WERI-Rb-1 (cell line): ENCODE measurements around the gene CYP27B1.

Source experiments
- DNase-seq: peaks from one replicate; pipeline ENCODE4 v3.0.0-alpha.2; 2020
- H3K27ac ChIP-seq: fragments of 250-450 bp; sonication (Bioruptor Pico); 2 replicates; pipeline ENCODE4 v1.5.1; 2020; ENCODE audit warnings: mild to moderate bottlenecking, moderate library complexity
- H3K27me3 ChIP-seq: fragments of 250-450 bp; sonication (Bioruptor Pico); 2 replicates; pipeline ENCODE4 v1.5.1; 2021; ENCODE audit warnings: mild to moderate bottlenecking, low read depth, moderate library complexity; ENCODE audit not compliant: insufficient read depth, severe bottlenecking
- H3K36me3 ChIP-seq: fragments of 250-450 bp; sonication (Bioruptor Pico); 2 replicates; pipeline ENCODE4 v1.5.1; 2020; ENCODE audit warnings: mild to moderate bottlenecking, moderate library complexity
- H3K4me3 ChIP-seq: 2 replicates; pipeline ENCODE4 v1.5.1; 2011; ENCODE audit warnings: low read depth, mild to moderate bottlenecking, control low read depth, low read length
- H3K9me3 ChIP-seq: fragments of 250-450 bp; sonication (Bioruptor Pico); 2 replicates; pipeline ENCODE4 v1.5.1; 2021; ENCODE audit warnings: mild to moderate bottlenecking, moderate library complexity; ENCODE audit not compliant: severe bottlenecking
- TF ChIP-seq, protein P1 (sequence below): IDR thresholded peaks from 2 replicates; pipeline ENCODE4 v1.5.1; 2011; ENCODE audit warnings: low read depth, mild to moderate bottlenecking, control low read depth, inconsistent platforms, low read length

CYP27B1 gene

DNA sequence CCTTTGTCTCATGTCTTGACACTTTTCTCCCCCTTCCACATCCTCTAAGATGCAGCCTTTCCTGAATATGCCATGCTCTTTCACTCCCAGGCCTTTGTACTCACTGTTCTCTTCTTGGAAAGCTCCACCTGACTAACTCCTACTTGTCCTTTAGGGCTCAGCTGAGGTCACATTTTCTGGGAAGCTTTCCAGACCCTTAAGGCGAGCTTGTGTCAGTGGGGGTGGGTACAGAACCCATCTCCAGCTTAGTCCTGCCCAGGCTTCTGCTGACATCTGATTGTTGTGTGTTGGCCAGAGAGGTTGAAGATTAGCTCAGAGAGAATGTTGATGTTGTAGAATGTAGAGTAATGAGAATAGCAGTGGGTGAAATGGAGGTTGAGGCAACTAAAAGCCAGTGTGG lies 12.9 kb upstream of the CYP27B1 start:
- Histone ChIP-seq H3K36me3 (peaks cover 22% of the 10 kb centered on the region), H3K27ac (no peak overlapping the region), H3K27me3 (no peaks in the 10 kb centered on the region), H3K9me3 (no peaks in the 10 kb centered on the region), H3K4me3 (no peak overlapping the region)
- TF ChIP-seq, protein P1, sequence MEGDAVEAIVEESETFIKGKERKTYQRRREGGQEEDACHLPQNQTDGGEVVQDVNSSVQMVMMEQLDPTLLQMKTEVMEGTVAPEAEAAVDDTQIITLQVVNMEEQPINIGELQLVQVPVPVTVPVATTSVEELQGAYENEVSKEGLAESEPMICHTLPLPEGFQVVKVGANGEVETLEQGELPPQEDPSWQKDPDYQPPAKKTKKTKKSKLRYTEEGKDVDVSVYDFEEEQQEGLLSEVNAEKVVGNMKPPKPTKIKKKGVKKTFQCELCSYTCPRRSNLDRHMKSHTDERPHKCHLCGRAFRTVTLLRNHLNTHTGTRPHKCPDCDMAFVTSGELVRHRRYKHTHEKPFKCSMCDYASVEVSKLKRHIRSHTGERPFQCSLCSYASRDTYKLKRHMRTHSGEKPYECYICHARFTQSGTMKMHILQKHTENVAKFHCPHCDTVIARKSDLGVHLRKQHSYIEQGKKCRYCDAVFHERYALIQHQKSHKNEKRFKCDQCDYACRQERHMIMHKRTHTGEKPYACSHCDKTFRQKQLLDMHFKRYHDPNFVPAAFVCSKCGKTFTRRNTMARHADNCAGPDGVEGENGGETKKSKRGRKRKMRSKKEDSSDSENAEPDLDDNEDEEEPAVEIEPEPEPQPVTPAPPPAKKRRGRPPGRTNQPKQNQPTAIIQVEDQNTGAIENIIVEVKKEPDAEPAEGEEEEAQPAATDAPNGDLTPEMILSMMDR, result no peak
- DNase-seq, result no peak

DNA sequence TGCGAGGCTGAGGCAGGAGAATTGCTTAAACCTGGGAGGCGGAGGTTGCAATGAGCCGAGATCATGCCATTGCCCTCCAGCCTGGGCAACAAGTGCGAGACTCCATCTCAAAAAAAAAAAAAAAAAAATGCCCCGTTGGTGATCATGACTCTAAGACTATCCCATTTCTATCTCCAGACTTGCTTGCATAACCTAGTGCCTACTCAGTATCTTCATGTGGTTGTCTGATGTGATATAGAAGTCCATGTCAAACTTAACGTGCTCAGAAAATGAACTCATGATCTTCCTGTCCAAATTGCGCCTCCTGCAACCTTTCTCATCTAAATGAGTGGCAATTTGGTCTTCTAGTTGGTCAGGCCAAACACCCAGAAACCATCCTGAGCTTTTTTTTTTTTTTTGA lies 11.0 kb upstream of the CYP27B1 start:
- no peak for DNase-seq
- H3K27ac ChIP-seq, result no peak overlapping the region

DNA sequence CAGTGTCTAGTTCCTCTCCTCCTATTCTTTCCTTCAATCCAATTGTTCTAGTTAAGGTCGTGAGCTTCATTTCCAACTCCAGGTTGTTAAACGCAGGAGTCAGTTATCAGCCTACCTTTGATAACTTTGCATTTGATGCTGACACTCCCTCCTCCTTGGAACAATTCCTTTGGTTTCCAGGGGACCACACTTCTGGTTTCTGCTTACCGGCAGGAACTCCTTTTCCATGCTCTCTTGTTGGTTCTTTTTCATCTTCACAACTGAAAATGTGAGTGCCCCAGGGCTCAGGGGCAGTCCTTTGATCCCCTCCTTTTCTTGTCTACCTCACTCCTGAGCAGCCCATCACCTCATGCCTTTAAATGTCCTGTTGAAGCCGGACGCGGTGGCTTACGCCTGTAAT lies 10.5 kb upstream of the CYP27B1 start:
- no peak overlapping the region for H3K4me3 ChIP-seq
- no peak for DNase-seq
- TF ChIP-seq, protein P1, result no peak
- no peak overlapping the region for H3K27ac ChIP-seq
- no peaks in the 10 kb centered on the region for H3K9me3 ChIP-seq
- no peaks in the 10 kb centered on the region for H3K27me3 ChIP-seq
- H3K36me3 ChIP-seq, result peaks cover 12% of the 10 kb centered on the region

More for the DNA sequence above, 11.0 kb upstream of the CYP27B1 start:
- Histone ChIP-seq H3K4me3 (no peak overlapping the region), H3K9me3 (no peaks in the 10 kb centered on the region), H3K27me3 (no peaks in the 10 kb centered on the region), H3K36me3 (peaks cover 15% of the 10 kb centered on the region)
- TF ChIP-seq, protein P1, result no peak

DNA sequence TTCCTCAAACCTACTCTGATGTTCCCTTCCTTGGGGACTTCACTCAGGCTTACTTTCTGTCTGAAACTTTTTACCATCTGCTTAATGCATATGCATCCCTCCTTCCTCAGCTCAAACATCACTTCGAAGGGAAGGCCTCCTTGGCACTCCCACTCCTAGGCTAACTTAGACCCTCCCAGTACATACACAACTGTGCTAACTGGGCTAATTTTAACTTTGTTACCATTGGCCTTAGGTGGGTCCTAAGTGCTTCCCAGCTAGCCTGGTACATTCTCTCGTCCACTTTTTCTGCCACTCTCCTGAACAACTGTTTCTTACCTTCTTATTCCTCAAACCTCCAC lies 9.3 kb upstream of the CYP27B1 start:
- Histone ChIP-seq H3K36me3 (peaks cover 12% of the 10 kb centered on the region), H3K4me3 (no peak overlapping the region), H3K9me3 (no peaks in the 10 kb centered on the region), H3K27ac (no peak overlapping the region), H3K27me3 (no peaks in the 10 kb centered on the region)
- no peak for DNase-seq
- TF ChIP-seq, protein P1, result no peak

DNA sequence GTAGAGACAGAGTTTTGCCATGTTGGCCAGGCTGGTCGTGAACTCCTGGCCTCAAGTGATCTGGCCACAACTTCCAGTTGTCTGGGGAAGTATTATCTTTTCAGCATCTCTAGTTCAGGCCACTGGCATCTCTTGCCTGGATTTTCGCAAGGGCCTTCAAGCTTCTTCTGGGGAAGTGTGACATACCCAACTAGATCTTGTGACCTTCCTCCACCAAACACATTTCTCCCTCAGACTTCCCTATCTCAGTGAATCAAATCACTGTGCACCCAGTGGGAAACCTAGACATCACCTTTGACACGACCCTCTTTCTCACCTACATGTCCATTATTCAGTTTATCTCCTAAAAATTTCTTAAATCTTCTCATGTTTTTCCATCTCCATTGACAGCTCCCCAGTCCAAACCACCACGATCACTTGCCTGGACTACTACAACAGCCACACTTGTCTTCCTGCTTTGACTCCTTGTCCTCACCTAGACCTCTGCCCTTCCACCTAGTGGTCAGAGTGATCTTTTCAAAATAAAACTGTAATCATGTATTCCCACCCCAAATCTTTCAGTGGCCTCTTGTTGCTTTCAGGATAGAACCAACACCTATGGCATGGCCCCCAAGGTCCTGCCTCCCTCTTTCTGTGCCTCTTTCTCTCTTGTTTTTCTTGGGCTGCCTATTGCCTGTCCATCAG lies 8.8 kb upstream of the CYP27B1 start:
- no peak for DNase-seq

More for the DNA sequence above, 8.8 kb upstream of the CYP27B1 start:
- H3K9me3 ChIP-seq, result no peaks in the 10 kb centered on the region
- peaks cover 17% of the 10 kb centered on the region for H3K36me3 ChIP-seq
- H3K4me3 ChIP-seq, result no peak overlapping the region
- H3K27ac ChIP-seq, result no peak overlapping the region
- TF ChIP-seq, protein P1, result no peak
- no peaks in the 10 kb centered on the region for H3K27me3 ChIP-seq
